HEK293 (cell line): ENCODE results near the gene PSME1.

ENCODE experiments used
- CTCF ChIA-PET: fragments of 350-600 bp; formaldehyde crosslinking; extraction: SDS; loops from one replicate; lab custom pipeline; 2021; ENCODE audit warnings: antibody characterized with exemption; lab: Yijun Ruan, JAX
- POLR2A ChIA-PET: fragments of 300-600 bp; formaldehyde crosslinking; extraction: SDS; loops from one replicate; lab custom pipeline; 2020; ENCODE audit warnings: antibody characterized with exemption, inconsistent platforms; lab: Yijun Ruan, JAX
- H3K27ac ChIP-seq: fragments of 200-500 bp; sonication (Bioruptor generic); 2 replicates; pipeline ENCODE4 v1.5.1; 2014; ENCODE audit warnings: low read depth, low read length, control low read depth, inconsistent platforms; ENCODE audit errors: extremely low read depth
- H3K36me3 ChIP-seq, 2 experiments: fragments of 200-500 bp in 1 of 2; sonication (Bioruptor generic) in 1 of 2; 1 replicate in 1 of 2; 2 replicates in 1 of 2; pipeline ENCODE4 v1.5.1; 2014 to 2017; ENCODE audit warnings: inconsistent platforms in 2 of 2, low read length in 2 of 2; ENCODE audit not compliant: control insufficient read depth in 2 of 2, insufficient read depth in 1 of 2
- H3K4me1 ChIP-seq: fragments of 200-500 bp; sonication (Bioruptor generic); 2 replicates; pipeline ENCODE4 v1.5.1; 2014; ENCODE audit warnings: mild to moderate bottlenecking, low read length, inconsistent platforms; ENCODE audit not compliant: control insufficient read depth, insufficient read depth
- H3K4me3 ChIP-seq: 2 replicates; pipeline ENCODE4 v1.5.1; 2011; ENCODE audit warnings: low read depth, mild to moderate bottlenecking, control low read depth, low read length, moderate library complexity
- H3K9me3 ChIP-seq: fragments of 200-500 bp; sonication (Bioruptor generic); 2 replicates; pipeline ENCODE4 v1.5.1; 2014; ENCODE audit warnings: low read depth, low read length, inconsistent platforms; ENCODE audit not compliant: control insufficient read depth, insufficient read depth
- OSR2 ChIP-seq: fragments of 450-650 bp; formaldehyde crosslinking; IDR thresholded peaks from 2 replicates; pipeline ENCODE4 v1.5.1; 2016; ENCODE audit warnings: missing biosample characterization, missing genetic modification characterization
- SCRT2 ChIP-seq: fragments of 450-650 bp; formaldehyde crosslinking; IDR thresholded peaks from 2 replicates; pipeline ENCODE4 v1.5.1; 2016; ENCODE audit warnings: missing biosample characterization, missing genetic modification characterization
- SP2 ChIP-seq: fragments of 450-650 bp; formaldehyde crosslinking; IDR thresholded peaks from 2 replicates; pipeline ENCODE4 v1.5.1; 2016; ENCODE audit warnings: missing biosample characterization, missing genetic modification characterization
- ZBTB49 ChIP-seq: fragments of 450-650 bp; formaldehyde crosslinking; IDR thresholded peaks from 2 replicates; pipeline ENCODE4 v1.5.1; 2016; ENCODE audit warnings: missing biosample characterization, missing genetic modification characterization, low read depth
- ZBTB8A ChIP-seq: fragments of 450-650 bp; formaldehyde crosslinking; IDR thresholded peaks from 2 replicates; pipeline ENCODE4 v1.5.1; 2016; ENCODE audit warnings: missing biosample characterization, missing genetic modification characterization
- ZFP3 ChIP-seq: fragments of 450-650 bp; formaldehyde crosslinking; IDR thresholded peaks from 2 replicates; pipeline ENCODE4 v1.5.1; 2016; ENCODE audit warnings: low read depth, missing biosample characterization, missing genetic modification characterization
- ZFP37 ChIP-seq: fragments of 450-650 bp; formaldehyde crosslinking; IDR thresholded peaks from 2 replicates; pipeline ENCODE4 v1.5.1; 2016; ENCODE audit warnings: missing biosample characterization, missing genetic modification characterization
- ZNF140 ChIP-seq: fragments of 450-650 bp; formaldehyde crosslinking; IDR thresholded peaks from 2 replicates; pipeline ENCODE4 v1.5.1; 2016; ENCODE audit warnings: missing biosample characterization, missing genetic modification characterization
- ZNF2 ChIP-seq: fragments of 450-650 bp; formaldehyde crosslinking; IDR thresholded peaks from 2 replicates; pipeline ENCODE4 v1.5.1; 2016; ENCODE audit warnings: missing biosample characterization, missing genetic modification characterization
- ZNF211 ChIP-seq: fragments of 450-650 bp; formaldehyde crosslinking; IDR thresholded peaks from 2 replicates; pipeline ENCODE4 v1.5.1; 2016; ENCODE audit warnings: low read depth, missing biosample characterization, missing genetic modification characterization
- ZNF274 ChIP-seq, 2 experiments: fragments of 200-500 bp in 1 of 2; fragments of 450-650 bp in 1 of 2; sonication (Bioruptor generic) in 1 of 2; formaldehyde crosslinking in 1 of 2; IDR thresholded peaks; 2 replicates each; pipeline versions ENCODE4 v1.5.1 to v1.6.1; 2014 to 2016; ENCODE audit warnings: borderline replicate concordance in 1 of 2, inconsistent platforms in 1 of 2, low read length in 1 of 2, missing biosample characterization in 1 of 2, missing genetic modification characterization in 1 of 2
- ZNF292 ChIP-seq: fragments of 450-650 bp; formaldehyde crosslinking; IDR thresholded peaks from 2 replicates; pipeline ENCODE4 v1.5.1; 2016; ENCODE audit warnings: low read depth, missing biosample characterization, missing genetic modification characterization, borderline replicate concordance
- ZNF394 ChIP-seq: fragments of 450-650 bp; formaldehyde crosslinking; IDR thresholded peaks from 2 replicates; pipeline ENCODE4 v1.5.1; 2016; ENCODE audit warnings: missing biosample characterization, missing genetic modification characterization, mild to moderate bottlenecking, moderate library complexity, borderline replicate concordance
- ZNF585B ChIP-seq: fragments of 450-650 bp; formaldehyde crosslinking; IDR thresholded peaks from 2 replicates; pipeline ENCODE4 v1.5.1; 2016; ENCODE audit warnings: missing biosample characterization, missing genetic modification characterization
- ZNF623 ChIP-seq: fragments of 450-650 bp; formaldehyde crosslinking; IDR thresholded peaks from 2 replicates; pipeline ENCODE4 v1.5.1; 2016; ENCODE audit warnings: missing biosample characterization, missing genetic modification characterization
- ZNF626 ChIP-seq: fragments of 450-650 bp; sonication (Bioruptor Pico); formaldehyde crosslinking; IDR thresholded peaks from 2 replicates; pipeline ENCODE4 v1.5.1; 2018; ENCODE audit warnings: missing biosample characterization, missing genetic modification characterization, inconsistent platforms
- ZNF660 ChIP-seq: fragments of 450-650 bp; IDR thresholded peaks from 2 replicates; pipeline ENCODE4 v1.5.1; 2018; ENCODE audit warnings: missing biosample characterization, mild to moderate bottlenecking, missing genetic modification characterization
- ZNF704 ChIP-seq: fragments of 450-650 bp; formaldehyde crosslinking; IDR thresholded peaks from 2 replicates; pipeline ENCODE4 v1.5.1; 2016; ENCODE audit warnings: missing biosample characterization, missing genetic modification characterization
- ZNF747 ChIP-seq: fragments of 450-650 bp; formaldehyde crosslinking; IDR thresholded peaks from 2 replicates; pipeline ENCODE4 v1.5.1; 2016; ENCODE audit warnings: missing biosample characterization, missing genetic modification characterization
- ZSCAN18 ChIP-seq: fragments of 450-650 bp; formaldehyde crosslinking; IDR thresholded peaks from 2 replicates; pipeline ENCODE4 v1.5.1; 2016; ENCODE audit warnings: missing biosample characterization, missing genetic modification characterization
- ZSCAN5A ChIP-seq: fragments of 450-650 bp; formaldehyde crosslinking; IDR thresholded peaks from 2 replicates; pipeline ENCODE4 v1.5.1; 2016; ENCODE audit warnings: missing biosample characterization, missing genetic modification characterization

PSME1 gene

GRCh38 chr14:24183014-24183481 is 47.1 kb downstream of the PSME1 start (continued):
- TF ChIP-seq ZNF274 (IDR thresholded peaks at IDR 0.05; ENCODE audit: low read length), result no peak
- TF ChIP-seq ZNF274 (tag by site-specific recombination; IDR thresholded peaks at IDR 0.05; ENCODE audit: borderline replicate concordance), result no peak
- no peak for TF ChIP-seq ZNF211 (tag by site-specific recombination)
- no peak for TF ChIP-seq ZNF585B (tag by site-specific recombination)
- TF ChIP-seq ZSCAN5A (tag by site-specific recombination), result no peak

- ChIA-PET CTCF (interaction anchor here (2.2 kb wide), 1 partner anchor 23 kb away, joined by 8 read pairs; the partner anchor contains the start of gene IRF9), POLR2A (no interaction called here)
- Histone ChIP-seq H3K4me1 (peaks cover 7% of the 10 kb centered on the region; the same call in 1 of the 2 replicates), H3K36me3 (peaks cover 0 to 85% of the 10 kb centered on the region in 2 experiments; a peak in 2 of 3 replicates), H3K27ac (no peak overlapping the region), H3K4me3 (no peak overlapping the region), H3K9me3 (no peaks in the 10 kb centered on the region)
- TF ChIP-seq ZNF2 (tag by site-specific recombination), result no peak
These were observed 48.3 kb downstream of the PSME1 start for GRCh38 chr14:24184104-24184970.

GRCh38 chr14:24185026-24185425 is 49.0 kb downstream of the PSME1 start:
- CTCF ChIA-PET, result interaction anchor here (0.9 to 2.2 kb wide), 2 partner anchors 24 to 112 kb away, joined by 5 to 8 read pairs; partner anchors contain the start of gene IRF9
- Histone ChIP-seq H3K9me3 (no peaks in the 10 kb centered on the region), H3K4me3 (no peak overlapping the region), H3K36me3 (peaks cover 0 to 84% of the 10 kb centered on the region in 2 experiments; a peak in 2 of 3 replicates)
- TF ChIP-seq ZBTB8A (tag by site-specific recombination) (no peak), ZBTB49 (tag by site-specific recombination) (no peak), ZNF292 (no peak), ZNF704 (no peak)
- TF ChIP-seq, all 188 proteins: peak for 0
- no peak overlapping the region for H3K27ac ChIP-seq
- H3K4me1 ChIP-seq, result peaks cover 7% of the 10 kb centered on the region; the same call in 1 of the 2 replicates
- POLR2A ChIA-PET, result interaction anchor here (0.5 to 1.0 kb wide), 2 partner anchors 14 to 91 kb away, joined by 3 to 8 read pairs; partner anchors contain the start of gene PCK2

GRCh38 chr14:24185741-24186140 is 49.7 kb downstream of the PSME1 start:
- H3K36me3 ChIP-seq, result peaks cover 0 to 83% of the 10 kb centered on the region in 2 experiments; a peak in 2 of 3 replicates
- no peak for TF ChIP-seq ZNF660
- no peak for TF ChIP-seq OSR2 (tag by site-specific recombination)
- no peak for TF ChIP-seq SP2 (tag by site-specific recombination)
- TF ChIP-seq ZNF2 (tag by site-specific recombination), result no peak
- TF ChIP-seq ZSCAN18, result no peak
- TF ChIP-seq ZNF626, result no peak
- no peak for TF ChIP-seq SCRT2 (tag by site-specific recombination)
- no peak for TF ChIP-seq ZFP3
- TF ChIP-seq ZFP37, result no peak
- TF ChIP-seq ZNF292, result no peak
- TF ChIP-seq ZNF623 (tag by site-specific recombination), result no peak
- TF ChIP-seq ZNF140 (tag by site-specific recombination), result no peak
- TF ChIP-seq ZNF394 (tag by site-specific recombination), result no peak
- TF ChIP-seq ZNF747 (tag by site-specific recombination), result no peak
- TF ChIP-seq, all 188 proteins: peak for 0
- H3K4me3 ChIP-seq, result no peak overlapping the region
- no peak overlapping the region for H3K27ac ChIP-seq
- H3K9me3 ChIP-seq, result no peaks in the 10 kb centered on the region
- ChIA-PET CTCF (interaction anchor here (0.6 to 2.2 kb wide), 3 partner anchors 24 to 111 kb away, joined by 3 to 8 read pairs (median 5); partner anchors contain the start of gene IRF9), POLR2A (interaction anchor here (0.7 to 1.0 kb wide), 2 partner anchors 10 to 15 kb away, joined by 4 to 8 read pairs; no protein-coding TSS in a partner anchor)
- H3K4me1 ChIP-seq, result peaks cover 7% of the 10 kb centered on the region; the same call in 1 of the 2 replicates
